CD1c-positive myeloid dendritic cell (primary cell): Measurements from ENCODE around the gene LRRIQ1.

Source experiments
- DNase-seq: peaks from one replicate; pipeline ENCODE4 v3.0.0-alpha.2; 2016; ENCODE audit errors: extremely low spot score

The LRRIQ1 gene

DNA sequence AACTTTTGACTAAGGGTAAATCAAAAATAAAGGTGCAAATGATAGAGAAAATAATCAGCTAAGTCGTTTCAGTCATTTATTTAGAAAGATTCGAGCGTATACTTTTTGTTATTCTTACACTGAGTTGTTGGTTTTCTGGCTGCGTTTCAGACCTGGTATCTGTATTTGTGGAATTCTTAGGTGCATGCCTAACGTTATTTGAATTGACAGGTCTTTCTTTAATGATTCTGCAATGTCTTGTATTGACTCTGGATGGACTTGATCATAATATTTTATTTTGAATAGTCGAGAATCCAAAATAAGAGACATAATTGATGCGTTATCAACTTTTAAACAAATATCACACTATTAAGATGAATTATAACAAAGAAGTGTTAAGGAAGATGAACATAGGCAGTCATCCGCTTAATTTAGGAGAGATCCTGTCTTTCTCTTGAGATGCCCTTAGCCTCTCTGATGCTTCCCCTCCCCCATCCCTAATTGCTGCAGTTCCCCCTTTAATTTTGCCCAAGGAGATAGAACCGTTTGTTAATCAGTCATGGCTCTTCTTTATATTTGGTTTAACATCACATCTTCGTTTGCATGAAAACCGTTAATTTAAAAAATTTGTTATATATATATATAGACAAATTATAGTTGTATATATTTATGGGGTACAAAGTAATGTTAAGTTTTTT lies 245.6 kb downstream of the LRRIQ1 start:
- no peak for DNase-seq

DNA sequence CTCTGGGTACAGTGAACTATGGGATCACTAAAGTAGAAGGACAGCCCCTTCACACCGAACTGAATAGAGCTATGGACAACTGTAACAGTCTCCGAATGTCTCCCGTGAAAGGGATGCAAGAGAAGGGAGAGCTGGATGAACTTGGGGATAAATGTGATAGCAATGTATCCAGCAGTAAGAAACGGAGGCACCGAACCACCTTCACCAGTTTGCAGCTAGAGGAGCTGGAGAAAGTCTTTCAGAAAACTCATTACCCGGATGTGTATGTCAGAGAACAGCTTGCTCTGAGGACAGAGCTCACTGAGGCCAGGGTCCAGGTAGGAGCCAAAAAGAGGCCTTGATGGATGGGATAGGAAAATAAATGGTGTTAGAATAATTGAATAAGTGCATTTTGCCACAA lies 247.4 kb downstream of the LRRIQ1 start:
- DNase-seq = no peak
